GM18499 (cell line): Measurements from ENCODE around the gene PREB.

Experiments used
- ATAC-seq: cut with Tn5 transposase; IDR thresholded peaks from one replicate; pipeline ENCODE4 v1.9.1; 2021; ENCODE audit warnings: moderate number of reproducible peaks; ENCODE audit not compliant: insufficient read depth, unreplicated experiment

The PREB gene

DNA sequence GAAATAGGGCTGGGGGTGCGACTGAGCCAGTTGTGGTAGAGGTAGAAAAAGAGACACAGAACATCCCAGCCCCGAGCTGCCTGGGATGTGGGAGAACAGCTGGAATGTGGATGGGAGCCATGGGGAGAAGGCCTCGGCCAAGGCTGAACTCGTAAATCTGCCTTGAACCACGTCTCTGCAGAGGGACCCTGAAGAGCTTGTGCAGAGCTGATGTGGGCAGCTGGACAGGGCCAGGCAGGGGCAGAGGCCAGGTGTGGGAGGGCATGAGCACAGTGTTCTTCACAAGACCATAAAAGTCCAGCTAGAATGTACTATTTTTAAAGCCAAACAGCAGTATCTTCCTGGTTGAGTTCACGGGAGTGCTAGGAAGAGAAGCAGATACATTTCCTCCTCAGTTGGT is 20.1 kb upstream of the PREB start:
- ATAC-seq = no peak

DNA sequence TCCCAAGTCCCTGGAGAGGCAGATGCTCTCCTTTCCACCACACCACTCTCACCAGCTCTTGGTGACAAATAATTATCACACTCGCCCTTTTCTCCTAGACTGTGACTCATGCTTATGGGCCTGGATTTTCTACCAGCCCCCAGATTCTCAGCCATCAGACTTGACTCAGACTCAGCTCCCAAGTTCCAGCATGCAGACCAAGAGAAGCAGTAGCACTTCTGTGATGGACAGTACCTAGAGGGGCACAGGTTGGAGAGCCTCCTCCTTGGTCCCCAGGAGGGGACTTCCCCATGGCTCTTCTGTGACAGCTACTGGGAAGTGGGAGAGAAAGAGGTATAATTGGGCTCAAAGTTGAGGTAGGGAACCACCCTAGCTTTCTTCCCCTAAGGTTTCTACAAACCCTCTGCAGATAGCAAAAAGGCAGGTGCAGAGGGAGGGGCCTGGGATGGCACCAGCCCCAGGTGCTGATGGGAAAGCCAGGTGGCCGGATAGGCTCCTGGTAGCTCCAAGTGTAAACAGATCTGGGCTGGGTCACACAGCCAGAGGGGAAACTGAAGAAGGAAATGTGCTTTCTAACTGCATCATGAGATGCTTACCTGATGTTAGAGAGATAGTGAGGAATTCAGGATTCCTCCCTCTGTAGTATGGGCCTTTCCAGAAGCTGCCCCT is 18.5 kb upstream of the PREB start:
- ATAC-seq = no peak

DNA sequence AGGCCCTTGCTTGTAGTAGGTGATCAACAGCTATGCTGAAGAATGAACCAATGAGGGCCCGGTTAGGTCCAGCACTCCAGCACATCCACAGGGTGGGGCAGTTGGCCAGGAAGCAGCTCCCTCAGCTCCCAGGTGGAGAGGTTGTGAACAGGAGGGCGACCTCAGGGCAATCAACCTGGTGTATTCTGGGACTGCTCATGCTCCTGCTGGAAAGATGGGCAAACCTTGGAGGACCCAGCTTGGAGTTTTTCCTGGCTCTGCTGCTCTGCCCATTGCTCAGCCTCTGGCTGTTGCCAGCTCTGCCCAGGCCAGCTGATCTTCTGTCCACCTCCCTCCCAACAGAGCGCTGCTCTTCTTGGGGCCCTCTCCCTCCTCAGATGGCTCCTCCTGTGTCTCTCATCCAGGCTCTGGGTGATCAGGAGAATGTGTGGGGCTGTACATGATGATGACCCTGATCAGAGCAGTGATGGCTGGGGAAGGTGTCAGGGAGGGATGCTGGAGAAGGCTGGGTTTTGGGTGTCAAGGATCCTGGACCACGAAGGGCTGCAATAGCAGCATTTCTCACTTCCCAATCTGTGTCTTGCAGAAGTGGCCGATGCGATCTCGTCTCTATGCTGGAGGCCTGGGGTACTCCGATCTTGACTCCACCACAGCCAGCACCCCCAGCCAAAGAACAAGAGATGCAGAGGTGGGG is 17.8 kb upstream of the PREB start:
- ATAC-seq = no peak

DNA sequence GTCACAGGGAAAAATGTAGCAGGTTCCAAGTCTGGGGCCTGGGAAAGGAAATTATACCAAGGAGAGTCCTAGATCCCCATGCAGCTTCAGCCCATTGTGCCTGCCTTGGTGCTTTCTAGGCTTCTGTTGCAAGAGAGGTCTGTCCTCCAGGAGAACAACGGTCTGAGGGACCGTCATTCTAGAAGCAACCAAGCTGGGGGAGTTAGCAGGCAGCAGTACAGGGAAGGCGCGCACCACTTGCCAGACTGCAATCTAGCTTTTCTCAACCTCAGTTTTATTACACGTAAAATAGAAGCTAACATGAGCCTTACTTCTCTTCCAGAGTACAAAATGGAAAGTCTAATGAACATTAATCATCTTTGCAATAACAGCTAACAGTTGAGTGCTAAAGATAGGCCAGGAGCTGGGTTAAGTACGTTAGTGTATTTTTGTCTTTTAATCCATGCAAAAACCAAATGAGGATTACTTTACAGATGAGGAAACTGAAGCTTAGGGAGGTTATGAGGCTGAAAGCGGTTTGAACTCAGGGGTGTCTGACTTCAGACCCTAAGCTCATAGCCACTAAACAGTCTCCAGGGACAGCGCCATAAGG is 16.3 kb upstream of the PREB start:
- no peak for ATAC-seq

DNA sequence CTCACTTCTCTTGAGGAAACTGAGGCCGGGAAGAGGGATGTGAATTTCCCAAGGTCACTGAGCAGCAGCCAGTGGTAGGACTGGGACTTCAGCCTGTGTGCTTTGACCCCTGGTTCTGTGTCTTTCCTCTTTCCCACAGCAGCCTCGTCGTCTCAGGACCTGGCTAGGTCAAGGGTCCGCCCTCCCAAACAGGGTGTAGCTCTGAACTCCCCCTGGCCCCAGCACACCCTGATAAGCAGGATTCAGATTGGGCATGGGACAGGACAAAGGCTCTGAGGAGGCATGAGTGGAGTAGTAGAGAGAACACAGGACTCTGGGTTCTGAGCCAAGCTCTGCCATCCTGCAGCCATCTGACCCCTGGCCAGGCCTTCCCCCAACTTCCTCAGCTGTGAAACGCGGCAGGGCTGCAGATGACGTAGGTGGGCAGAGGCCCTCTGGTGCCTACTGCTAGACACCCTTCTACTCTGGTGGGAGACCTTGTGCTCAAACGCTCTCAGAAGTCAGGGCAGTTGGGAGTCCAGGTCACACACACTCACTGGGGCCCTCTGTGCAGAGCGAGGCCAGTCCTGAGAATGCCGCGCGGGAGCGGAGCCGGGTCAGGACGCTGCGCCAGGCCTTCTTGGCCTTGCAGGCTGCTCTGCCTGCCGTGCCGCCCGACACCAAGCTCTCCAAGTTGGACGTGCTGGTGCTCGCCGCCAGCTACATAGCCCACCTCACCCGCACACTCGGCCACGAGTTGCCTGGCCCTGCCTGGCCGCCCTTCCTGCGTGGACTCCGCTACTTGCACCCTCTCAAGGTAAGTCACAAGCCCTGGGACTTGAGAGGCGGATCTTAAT is 15.4 kb upstream of the PREB start:
- no peak for ATAC-seq

DNA sequence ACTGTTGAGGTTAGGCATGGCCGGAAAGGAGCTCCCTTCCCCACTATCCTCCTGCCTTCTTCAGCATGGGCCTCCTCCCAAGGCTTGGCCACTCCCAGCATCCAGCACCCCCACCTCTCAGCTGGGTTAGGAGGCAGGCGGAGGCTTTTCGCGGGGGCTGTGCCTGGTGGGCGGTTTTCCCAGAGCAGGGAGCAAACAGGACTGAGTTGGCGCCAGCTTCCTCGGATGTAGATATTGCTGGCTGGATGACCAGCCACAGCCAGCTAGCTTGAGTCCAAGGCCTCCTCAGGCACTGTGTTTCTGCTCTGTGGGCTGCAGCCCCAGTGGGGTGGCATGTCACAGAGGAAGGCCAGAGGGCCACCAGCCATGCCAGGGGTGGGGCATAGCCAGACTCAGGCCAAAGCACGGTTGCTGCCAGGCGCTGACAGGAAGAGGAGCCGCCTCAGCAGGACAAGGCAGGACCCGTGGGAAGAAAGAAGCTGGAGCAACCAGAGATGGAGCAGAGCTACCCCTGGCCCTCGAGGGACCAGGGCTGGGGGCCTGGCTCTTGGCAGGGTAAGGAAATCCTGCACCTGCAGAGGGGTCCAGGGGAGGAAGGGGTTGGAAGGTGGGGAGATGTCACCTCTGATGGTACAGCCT is 14.5 kb upstream of the PREB start, which contains the start of gene TCF23:
Gene TCF23, plus strand, starts transcription at position 204 of the 639 bp plus-strand sequence. Its CDS starts 130 bp downstream, at position 334.
- ATAC-seq = no peak

DNA sequence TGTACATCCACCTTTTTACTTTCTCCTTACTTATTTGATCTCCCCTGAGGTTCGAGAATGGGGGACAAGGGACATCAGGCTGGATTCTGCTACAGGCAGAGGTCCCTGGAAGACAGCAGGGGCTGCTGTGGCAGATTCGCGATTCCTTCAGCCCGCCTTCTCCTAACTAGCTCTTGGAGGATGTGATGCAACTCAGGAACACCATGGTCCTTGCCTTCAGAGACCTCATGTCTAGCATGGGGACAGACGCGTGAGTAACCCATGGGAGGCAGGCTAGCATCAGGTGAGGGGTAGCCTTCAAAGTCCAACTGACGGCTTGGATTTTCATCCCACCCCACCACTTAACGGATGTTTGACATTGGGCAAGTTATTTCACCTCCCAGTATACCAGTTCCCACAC is 13.5 kb upstream of the PREB start:
- ATAC-seq = no peak

DNA sequence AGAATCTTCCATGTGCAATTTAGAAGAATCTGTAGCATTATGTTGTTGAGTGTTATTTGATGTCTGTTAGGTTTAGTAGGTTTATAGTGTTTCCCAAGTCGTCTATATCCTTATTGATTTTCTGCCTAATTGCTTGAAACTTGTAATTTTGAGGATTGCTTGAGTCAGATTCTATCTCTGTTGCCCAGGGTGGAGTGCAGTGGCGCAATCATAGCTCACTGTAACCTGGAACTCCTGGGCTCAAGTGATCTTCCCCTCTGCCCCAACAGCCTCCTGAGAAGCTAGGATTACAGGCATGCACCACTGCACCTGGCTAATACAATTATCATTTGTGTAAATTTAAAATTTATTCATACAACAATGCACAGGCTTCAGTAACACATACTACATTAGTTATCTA is 11.2 kb upstream of the PREB start:
- ATAC-seq = no peak

DNA sequence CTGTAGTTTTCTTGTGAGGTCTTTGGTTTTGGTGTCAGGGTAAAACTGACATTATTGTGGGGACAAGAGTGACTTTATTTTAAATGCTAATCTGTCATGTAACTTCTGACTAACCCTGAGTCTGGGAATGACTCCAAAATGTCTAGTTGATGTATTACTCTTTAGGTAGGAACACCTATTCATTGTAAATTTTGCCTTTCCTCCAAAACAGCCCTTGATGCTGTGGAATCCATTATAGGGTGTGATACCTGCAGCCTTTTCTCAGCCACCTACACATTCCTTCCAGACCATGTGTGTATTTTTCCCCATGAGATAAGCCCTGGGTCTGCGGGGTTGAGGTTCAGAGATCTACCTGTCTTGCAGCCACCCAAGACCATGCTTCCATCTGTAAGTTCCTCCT is 8.8 kb upstream of the PREB start:
- no peak for ATAC-seq

DNA sequence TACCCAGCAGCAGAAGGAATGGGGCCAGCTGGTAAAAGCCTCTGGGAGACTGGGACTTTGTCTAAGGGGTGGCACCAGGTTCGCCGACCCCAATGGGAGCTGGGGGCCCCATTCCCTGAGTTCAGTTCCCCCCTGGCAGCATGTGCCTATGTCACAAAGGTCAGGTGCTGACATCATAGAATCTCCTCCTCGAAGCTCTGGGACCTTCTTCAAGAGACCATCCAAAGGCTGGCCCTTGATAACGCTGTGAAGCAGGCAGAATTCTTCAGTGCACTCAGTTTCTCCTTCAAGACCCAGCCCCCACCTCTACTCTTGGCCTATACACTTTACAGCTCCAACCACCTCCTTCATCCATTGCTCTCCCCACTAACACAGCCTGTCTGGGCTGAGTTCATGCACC is 4.9 kb upstream of the PREB start, which contains the start of gene PRR30:
Gene PRR30, minus strand, starts transcription at position 101 of the 400 bp plus-strand sequence. CDS start 1,081 bp downstream, outside the sequence.
- no peak for ATAC-seq

DNA sequence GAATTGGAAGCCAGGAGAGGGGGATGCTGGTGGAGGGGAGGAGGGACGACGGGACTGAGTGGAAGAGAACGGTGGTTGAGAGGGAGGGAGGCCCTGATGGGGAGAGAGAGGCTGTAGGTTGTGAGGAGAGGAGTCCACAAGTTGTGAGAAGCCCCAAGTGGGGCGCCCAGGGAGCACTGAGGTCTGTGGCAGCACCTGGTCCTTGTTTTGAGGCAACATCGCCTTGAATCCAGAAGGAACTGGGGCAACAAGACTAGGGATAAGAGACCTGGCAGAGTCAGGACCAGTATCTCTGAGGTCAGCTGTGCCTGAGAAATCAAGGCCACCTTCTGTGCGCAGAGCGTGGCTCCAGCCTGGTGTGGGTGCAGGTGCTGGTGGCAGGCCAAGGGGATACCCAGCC is 3.7 kb upstream of the PREB start:
- no peak for ATAC-seq

DNA sequence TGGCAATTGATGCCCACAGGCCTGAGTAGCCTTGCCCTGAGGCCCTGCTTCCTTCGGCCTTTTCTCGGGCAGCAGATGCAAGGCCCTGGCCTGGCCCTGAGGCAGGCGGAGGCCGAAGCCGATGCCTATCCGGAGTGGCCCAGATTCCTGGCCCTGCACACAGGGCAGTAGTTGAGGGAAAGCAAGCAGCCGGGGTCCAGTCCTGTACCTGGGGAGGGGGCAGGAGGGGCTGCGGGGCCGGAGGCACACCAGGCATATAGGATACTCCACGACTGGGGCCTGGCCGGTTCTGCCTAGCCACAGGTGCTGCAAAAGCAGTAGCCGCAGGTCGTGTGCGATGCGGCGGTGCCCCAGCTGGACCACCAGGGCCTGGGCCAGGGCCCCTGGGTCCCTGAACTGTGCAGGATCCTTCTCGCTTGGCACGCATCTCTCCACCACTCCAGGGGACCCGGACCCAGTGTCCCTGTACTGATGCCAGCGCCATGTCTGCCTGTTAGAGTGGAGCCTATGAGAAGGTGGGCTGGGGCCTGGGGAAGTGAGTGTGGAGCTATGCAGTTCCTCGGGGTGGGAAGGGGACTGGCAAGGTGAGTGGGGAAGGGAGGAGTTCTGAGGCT is 3.0 kb upstream of the PREB start:
- ATAC-seq = no peak

DNA sequence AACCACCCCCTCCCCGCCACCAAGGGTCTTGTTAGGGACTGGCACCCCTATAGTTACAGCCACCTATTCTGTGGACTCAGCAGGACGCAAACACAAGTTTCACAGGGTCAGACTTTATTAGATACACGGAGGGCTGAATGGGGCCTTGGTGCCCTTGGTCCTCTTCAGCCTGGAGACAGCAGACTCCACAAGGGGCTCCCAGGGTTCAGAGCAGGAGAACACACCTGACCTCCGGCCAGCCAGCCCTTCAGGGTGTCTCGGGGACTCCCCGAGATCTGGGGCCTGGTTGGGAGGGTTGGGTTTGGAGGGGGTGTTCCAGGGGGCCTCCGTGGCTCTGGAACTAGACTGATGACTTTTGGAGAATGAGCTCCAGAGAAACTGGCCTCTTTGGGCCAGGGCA is 2.3 kb upstream of the PREB start:
- ATAC-seq = no peak

DNA sequence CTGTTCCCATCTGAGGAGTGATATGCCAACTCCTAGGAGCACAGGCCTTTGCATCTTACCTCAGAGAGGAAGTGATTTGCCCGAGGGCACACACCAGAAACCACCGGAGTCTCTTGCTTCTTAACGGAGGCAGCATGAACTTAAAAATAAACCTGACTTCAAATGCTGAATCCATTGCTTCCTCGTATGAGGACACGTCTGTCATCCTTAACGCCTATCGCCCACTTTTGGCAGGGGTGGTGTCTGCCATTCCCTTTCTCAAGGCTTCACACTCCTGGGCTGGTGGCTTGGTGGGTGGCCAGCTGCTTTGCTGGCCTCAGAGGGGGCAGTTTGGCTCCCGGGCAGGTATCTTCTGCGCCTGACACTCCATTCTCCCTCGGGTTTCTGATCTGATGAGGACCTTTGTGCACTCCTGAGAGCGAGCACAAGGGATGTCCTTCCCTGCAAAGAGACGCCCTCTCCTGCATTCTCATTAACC is 1.1 kb upstream of the PREB start:
- no peak for ATAC-seq

DNA sequence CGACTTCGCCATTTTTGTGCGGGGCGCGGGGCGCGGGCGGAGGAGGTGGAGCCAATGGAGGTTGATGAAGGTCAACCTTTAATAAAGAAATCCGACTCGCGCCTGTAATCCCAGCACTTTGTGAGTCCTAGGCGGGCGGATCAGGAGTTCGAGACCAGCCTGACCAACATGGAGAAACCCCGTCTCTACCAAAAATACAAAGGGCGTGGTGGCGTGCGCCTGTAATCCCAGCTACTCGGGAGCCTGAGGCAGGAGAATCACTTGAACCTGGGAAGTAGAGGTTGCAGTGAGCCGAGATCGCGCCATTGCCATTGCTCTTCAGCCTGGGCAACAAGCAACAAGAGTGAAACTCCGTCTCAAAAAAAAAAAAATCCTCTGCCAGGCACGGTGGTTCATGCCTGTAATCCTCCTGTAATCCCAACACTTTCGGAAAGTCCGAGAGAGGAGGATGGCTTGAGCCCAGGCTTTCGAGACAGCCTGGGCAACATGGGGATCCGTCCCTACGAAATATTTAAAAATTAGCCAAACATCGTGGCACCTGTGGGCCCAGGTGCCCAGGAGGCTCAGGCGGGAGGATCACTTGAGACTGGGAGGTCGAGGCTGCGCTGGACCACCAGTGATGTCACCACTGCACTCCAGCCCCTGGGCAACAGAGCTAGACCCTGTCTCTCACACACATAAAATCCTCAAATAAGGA is 493 bp upstream of the PREB start:
- no peak for ATAC-seq

DNA sequence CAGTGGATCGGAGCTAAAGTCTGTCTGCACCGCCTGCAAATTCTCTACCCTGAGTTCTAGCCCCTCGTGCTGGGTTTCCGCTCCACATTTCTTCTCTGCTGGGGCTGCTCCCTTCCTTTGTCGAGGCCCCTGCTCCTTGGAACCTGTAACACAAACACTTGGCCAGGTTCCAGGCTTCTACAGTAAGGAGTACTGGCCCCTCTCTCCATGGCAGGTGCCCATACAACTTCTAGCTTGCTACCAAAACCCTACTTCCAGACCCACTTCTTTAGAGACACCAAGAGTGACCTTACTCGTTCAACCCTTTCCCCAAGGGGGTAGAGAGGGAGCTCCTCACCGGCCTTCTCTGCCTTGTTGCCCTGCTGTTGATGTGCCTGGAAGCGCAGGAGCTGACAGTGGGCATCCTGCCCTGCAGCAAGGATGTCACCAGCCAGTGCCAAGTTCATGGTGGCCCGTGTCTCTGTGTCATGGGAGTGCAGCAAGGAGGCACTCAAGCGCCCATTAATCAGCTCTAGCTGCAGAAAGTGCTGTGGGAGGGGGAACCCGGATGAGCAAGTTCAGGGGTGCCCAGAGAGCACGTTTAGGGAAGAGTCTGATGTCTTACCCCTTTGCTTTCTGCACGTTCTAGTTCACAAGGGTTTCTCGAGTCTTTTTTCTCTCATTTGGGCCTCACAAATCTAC is 1.1 kb downstream of the PREB start:
- no peak for ATAC-seq

DNA sequence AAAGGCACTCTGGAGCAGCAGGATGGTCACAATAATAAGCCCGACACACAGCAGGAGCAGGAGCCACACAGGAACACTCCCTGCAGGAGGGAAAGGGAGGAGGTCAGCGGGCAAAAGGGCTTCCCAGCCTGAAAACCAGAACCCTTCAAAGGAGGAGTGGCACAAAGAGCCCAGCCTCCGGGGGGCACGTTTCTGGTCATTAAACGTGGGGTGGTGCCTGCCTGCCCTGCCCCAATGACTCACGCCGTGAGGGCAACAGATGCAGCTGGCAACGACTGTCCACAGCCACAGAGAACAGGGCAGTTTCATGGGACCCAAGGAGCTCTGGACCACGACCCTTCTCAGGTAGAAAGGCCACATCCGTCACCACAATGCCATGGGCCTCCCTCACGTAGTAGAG is 3.0 kb downstream of the PREB start:
- no peak for ATAC-seq

DNA sequence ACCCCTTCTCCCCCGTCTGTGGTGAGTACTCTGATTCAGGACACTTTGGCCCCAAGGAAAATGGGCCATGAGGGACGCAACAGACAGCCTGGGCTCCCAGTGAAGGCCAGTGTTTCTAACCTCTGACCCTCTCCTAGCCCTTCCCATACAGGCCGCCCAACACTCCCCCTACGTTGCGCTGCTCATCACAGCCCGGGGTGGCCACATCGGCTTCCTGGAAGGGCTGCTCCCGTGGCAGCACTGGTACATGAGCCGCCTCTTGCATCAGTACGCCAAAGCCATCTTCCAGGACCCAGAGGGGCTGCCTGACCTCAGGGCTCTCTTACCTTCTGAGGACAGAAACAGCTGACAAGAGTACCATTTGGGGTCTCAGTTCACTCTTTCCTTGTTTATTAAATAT is 4.0 kb downstream of the PREB start:
- no peak for ATAC-seq
